ENCODE data around the gene NUBP1. TPM values are rescaled to one million over a fixed set of nuclear protein-coding genes. Genes with fewer than 3 reads are reported as not detected.
A peak's percentile ranks its signal among the peaks of the same experiment; 100 is the strongest.

NUBP1 gene
- 33.9 and 35.9 TPM in 2 replicates for total RNA-seq

- Mint-ChIP-seq H3K27ac (peak within 1 kb of the TSS; percentile 96), H3K9me3 (no peaks in the 10 kb centered on the region), H3K36me3 (ENCODE audit: low read depth) (peaks cover 31% of the 10 kb centered on the region), H3K4me3 (ENCODE audit: low read depth) (peak within 1 kb of the TSS; percentile 88), H3K4me1 (ENCODE audit: low read depth) (peaks cover 44% of the 10 kb centered on the region), H3K27me3 (ENCODE audit: low read depth) (no peaks in the 10 kb centered on the region)
- DNase-seq (ENCODE audit: low spot score), result peak; percentile 96
- intact Hi-C loops (cut with micrococcal nuclease), result loop anchor here (2.0 to 5.0 kb wide), 4 partner anchors 133 to 356 kb away; partner anchors contain the start of genes ATF7IP2, CIITA and CLEC16A
Observed at GRCh38 chr16:10743610-10744369, at the start of gene NUBP1. TSS of gene NUBP1 (plus strand) at chr16:10743842. CDS start at chr16:10743864, 22 bp downstream.

- H3K27ac Mint-ChIP-seq, result no peak overlapping the region
- intact Hi-C loops (cut with micrococcal nuclease), result no loop called here
- no peaks in the 10 kb centered on the region for H3K27me3 Mint-ChIP-seq (ENCODE audit: low read depth)
- H3K4me1 Mint-ChIP-seq (ENCODE audit: low read depth), result no peaks in the 10 kb centered on the region
- H3K9me3 Mint-ChIP-seq, result no peaks in the 10 kb centered on the region
- DNase-seq (ENCODE audit: low spot score), result no peak
- no peaks in the 10 kb centered on the region for H3K36me3 Mint-ChIP-seq (ENCODE audit: low read depth)
- H3K4me3 Mint-ChIP-seq (ENCODE audit: low read depth), result no peak overlapping the region
Observed at GRCh38 chr16:10693889-10694288, 49.8 kb upstream of the NUBP1 start.

DNA sequence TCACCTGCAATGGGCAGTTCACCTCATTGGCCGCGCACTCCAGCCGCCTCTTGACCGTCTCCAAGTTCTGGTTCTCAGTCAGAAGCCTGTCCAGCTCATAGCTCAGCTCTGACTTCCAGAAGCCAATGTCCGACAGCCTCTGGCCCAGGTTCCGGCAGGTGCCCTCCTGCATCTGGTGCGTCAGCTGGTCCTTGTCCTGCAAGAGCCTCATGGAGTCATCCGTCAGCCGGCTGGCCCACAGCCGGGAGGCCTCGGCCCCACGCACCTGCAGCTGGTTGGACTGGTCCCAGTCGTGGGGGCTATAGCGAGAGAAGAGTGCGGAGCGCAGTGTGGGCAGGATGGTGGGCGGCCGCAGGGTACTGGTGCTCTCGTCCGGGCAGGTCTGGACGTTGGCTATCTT, 49.3 kb upstream of the NUBP1 start:
- DNase-seq (ENCODE audit: low spot score), result no peak
- Mint-ChIP-seq H3K9me3 (no peaks in the 10 kb centered on the region), H3K27me3 (ENCODE audit: low read depth) (no peaks in the 10 kb centered on the region), H3K4me1 (ENCODE audit: low read depth) (no peaks in the 10 kb centered on the region), H3K4me3 (ENCODE audit: low read depth) (no peak overlapping the region), H3K27ac (no peak overlapping the region), H3K36me3 (ENCODE audit: low read depth) (no peaks in the 10 kb centered on the region)
- intact Hi-C loops (cut with micrococcal nuclease), result no loop called here

GRCh38 chr16:10694830-10695229, 48.8 kb upstream of the NUBP1 start, which contains the start of gene TEKT5:
TSS of gene TEKT5 (minus strand) at chr16:10694930. CDS start at chr16:10694873, 57 bp downstream.
- H3K27ac Mint-ChIP-seq, result no peak within 1 kb of the TSS
- no peaks in the 10 kb centered on the region for H3K36me3 Mint-ChIP-seq (ENCODE audit: low read depth)
- no peaks in the 10 kb centered on the region for H3K9me3 Mint-ChIP-seq
- intact Hi-C loops (cut with micrococcal nuclease), result no loop called here
- no peaks in the 10 kb centered on the region for H3K4me1 Mint-ChIP-seq (ENCODE audit: low read depth)
- no peak for DNase-seq (ENCODE audit: low spot score)
- no peaks in the 10 kb centered on the region for H3K27me3 Mint-ChIP-seq (ENCODE audit: low read depth)
- no peak within 1 kb of the TSS for H3K4me3 Mint-ChIP-seq (ENCODE audit: low read depth)

- no peaks in the 10 kb centered on the region for H3K9me3 Mint-ChIP-seq
- H3K27ac Mint-ChIP-seq, result no peak overlapping the region
- intact Hi-C loops (cut with micrococcal nuclease), result loop anchor here (5.0 kb wide), 2 partner anchors 38 to 377 kb away; no protein-coding TSS in a partner anchor
- no peaks in the 10 kb centered on the region for H3K4me1 Mint-ChIP-seq (ENCODE audit: low read depth)
- no peaks in the 10 kb centered on the region for H3K36me3 Mint-ChIP-seq (ENCODE audit: low read depth)
- no peak for DNase-seq (ENCODE audit: low spot score)
- no peak overlapping the region for H3K4me3 Mint-ChIP-seq (ENCODE audit: low read depth)
- H3K27me3 Mint-ChIP-seq (ENCODE audit: low read depth), result no peaks in the 10 kb centered on the region
Observed at GRCh38 chr16:10699756-10700155, 43.9 kb upstream of the NUBP1 start.

DNA sequence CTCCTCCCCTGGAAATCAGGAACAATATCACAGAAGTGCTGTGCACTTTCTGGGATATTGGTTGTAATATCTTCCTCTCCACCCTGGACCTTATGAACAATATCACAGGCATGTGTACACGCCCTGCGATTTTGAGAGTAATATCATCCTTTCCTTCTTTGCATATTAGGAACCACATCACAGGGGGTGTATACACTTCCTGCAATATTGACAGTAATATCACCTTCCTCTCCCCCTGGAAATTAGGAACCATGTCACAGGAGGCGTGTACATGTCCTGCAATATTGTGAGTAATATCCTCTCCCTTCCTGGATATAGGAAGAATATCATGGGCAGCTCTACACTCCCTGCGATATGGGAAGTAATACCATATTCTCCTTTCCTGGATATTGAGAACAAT, 34.7 kb upstream of the NUBP1 start:
- H3K27ac Mint-ChIP-seq, result no peak overlapping the region
- intact Hi-C loops (cut with micrococcal nuclease), result no loop called here

DNA sequence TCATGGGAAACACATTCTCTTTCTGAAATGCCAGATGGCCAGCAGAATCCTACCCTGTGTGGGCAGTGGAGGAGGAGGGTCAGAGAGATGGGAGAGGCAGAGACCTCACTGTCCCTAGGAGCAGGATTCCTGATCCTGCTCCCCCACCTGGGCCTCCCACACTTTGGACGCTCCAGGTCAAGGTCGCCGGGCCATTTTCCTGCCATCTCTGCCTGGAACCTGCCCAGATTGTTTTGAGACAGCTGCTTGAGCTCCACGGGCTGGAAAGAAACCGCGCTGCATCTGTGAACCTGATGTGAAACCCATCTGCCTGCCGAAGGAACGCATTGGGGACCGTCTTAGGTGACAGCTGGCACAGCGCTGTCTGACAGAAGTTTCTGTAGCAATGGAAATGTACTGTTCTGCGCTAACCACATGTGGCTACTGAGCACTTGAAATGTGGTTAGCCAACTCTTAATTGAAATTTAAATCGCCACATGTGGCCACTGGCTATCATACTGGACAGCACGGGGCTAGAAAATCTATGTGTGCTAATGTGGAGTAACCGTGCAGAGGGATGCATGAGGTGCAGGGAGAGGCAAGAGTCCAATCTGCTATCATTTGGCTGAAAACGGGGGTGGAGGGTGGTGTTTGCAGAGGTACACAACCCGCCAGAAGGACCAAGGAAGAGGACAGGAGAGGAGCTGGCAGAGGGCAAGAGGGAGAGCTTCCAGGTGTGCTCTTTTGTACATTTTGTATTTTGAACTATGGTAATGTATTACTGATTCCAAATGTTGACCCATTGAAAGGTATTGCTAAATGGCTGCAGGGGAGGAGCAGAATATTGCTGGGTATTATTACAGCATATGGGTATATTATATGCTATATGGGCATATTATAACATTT, 15.4 kb upstream of the NUBP1 start:
- no peak for DNase-seq (ENCODE audit: low spot score)
- H3K27ac Mint-ChIP-seq, result no peak overlapping the region
- H3K9me3 Mint-ChIP-seq, result no peaks in the 10 kb centered on the region
- peaks cover 4% of the 10 kb centered on the region for H3K27me3 Mint-ChIP-seq (ENCODE audit: low read depth)
- H3K4me1 Mint-ChIP-seq (ENCODE audit: low read depth), result no peaks in the 10 kb centered on the region
- no peak overlapping the region for H3K4me3 Mint-ChIP-seq (ENCODE audit: low read depth)
- H3K36me3 Mint-ChIP-seq (ENCODE audit: low read depth), result no peaks in the 10 kb centered on the region
- intact Hi-C loops (cut with micrococcal nuclease), result no loop called here

More for the DNA sequence above, 34.7 kb upstream of the NUBP1 start:
- no peaks in the 10 kb centered on the region for H3K9me3 Mint-ChIP-seq
- H3K36me3 Mint-ChIP-seq (ENCODE audit: low read depth), result no peaks in the 10 kb centered on the region
- no peaks in the 10 kb centered on the region for H3K4me1 Mint-ChIP-seq (ENCODE audit: low read depth)
- no peak for DNase-seq (ENCODE audit: low spot score)
- no peak overlapping the region for H3K4me3 Mint-ChIP-seq (ENCODE audit: low read depth)
- no peaks in the 10 kb centered on the region for H3K27me3 Mint-ChIP-seq (ENCODE audit: low read depth)

GRCh38 chr16:10729104-10730048, 14.3 kb upstream of the NUBP1 start:
- intact Hi-C loops (cut with micrococcal nuclease), result no loop called here
- H3K27me3 Mint-ChIP-seq (ENCODE audit: low read depth), result peaks cover 5% of the 10 kb centered on the region
- no peaks in the 10 kb centered on the region for H3K9me3 Mint-ChIP-seq
- no peak overlapping the region for H3K4me3 Mint-ChIP-seq (ENCODE audit: low read depth)
- H3K27ac Mint-ChIP-seq, result no peak overlapping the region
- H3K4me1 Mint-ChIP-seq (ENCODE audit: low read depth), result no peaks in the 10 kb centered on the region
- no peaks in the 10 kb centered on the region for H3K36me3 Mint-ChIP-seq (ENCODE audit: low read depth)
- DNase-seq (ENCODE audit: low spot score), result no peak

- Mint-ChIP-seq H3K4me3 (ENCODE audit: low read depth) (no peak overlapping the region), H3K27ac (no peak overlapping the region), H3K36me3 (ENCODE audit: low read depth) (no peaks in the 10 kb centered on the region), H3K27me3 (ENCODE audit: low read depth) (peaks cover 2% of the 10 kb centered on the region), H3K4me1 (ENCODE audit: low read depth) (no peaks in the 10 kb centered on the region), H3K9me3 (no peaks in the 10 kb centered on the region)
- DNase-seq (ENCODE audit: low spot score), result no peak
- intact Hi-C loops (cut with micrococcal nuclease), result no loop called here
Observed at GRCh38 chr16:10731790-10732189, 11.9 kb upstream of the NUBP1 start.

DNA sequence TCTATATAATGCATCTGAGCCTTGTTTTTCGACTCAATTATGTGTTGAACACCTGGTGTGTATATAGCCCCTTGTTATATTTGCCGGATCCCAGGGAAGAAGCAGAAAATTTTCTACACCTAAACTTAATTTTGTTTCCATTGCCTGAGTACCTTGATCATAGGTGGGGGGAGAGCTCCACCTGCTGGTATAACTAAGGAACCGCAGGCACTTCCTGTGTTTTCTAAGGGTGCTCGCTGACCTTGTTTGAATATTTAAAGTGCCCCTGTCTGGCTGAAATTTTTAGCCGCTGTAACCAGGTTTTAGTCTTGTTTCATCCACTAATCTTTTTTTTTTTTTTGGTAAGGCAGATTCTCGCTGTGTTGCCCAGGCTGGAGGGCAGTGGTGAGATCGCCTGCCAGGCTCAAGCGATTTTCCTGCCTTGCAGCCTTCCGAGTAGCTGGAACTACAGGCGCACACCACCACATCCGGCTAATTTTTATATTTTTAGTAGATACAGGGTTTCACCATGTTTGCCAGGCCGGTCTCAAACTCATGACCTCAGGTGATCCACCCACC, 6.5 kb upstream of the NUBP1 start:
- Mint-ChIP-seq H3K4me1 (ENCODE audit: low read depth) (peaks cover 34% of the 10 kb centered on the region), H3K27me3 (ENCODE audit: low read depth) (peaks cover 2% of the 10 kb centered on the region), H3K9me3 (no peaks in the 10 kb centered on the region), H3K27ac (peak overlapping the region; percentile 38), H3K4me3 (ENCODE audit: low read depth) (no peak overlapping the region), H3K36me3 (ENCODE audit: low read depth) (no peaks in the 10 kb centered on the region)
- intact Hi-C loops (cut with micrococcal nuclease), result loop anchor here (1.0 to 5.0 kb wide), 4 partner anchors 35 to 480 kb away; no protein-coding TSS in a partner anchor
- peak; percentile 64 for DNase-seq (ENCODE audit: low spot score)

DNA sequence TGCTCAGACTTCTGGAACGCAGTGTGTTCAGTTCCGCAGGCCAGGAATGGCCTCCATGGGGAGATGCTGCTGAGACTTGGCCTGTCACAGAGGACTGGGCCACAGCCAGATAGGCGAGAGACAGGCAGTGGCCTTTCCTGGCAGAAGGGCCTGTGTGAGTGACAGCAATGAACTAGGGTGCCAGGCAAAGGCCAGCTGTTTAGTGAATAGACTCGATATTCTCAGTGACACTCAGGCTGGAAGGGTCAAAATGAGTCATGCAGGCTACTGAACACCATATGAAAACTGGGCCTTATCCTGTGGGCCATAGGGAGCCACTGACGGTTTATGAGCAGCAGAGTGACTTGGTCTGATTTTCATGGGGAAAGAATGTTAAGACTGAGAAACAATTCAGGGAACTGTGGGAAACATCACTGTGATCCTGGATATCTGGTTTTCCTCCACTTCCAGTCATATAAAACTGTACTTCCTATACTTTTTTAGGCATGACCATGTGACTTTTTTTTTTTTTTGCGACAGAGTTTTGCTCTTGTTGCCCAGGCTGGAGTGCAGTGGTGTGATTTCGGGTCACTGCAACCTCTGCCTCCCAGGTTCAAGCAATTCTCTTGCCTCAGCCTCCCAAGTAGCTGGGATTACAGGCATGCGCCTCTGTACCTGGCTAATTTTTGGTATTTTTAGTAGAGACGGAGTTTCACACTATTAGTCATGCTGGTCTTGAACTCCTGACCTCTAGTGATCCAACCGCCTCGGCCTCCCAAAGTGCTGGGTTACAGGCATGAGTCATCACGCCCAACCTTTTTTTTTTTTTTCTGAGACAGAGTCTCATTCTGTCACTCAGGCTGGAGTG, 5.2 kb upstream of the NUBP1 start:
- peak; percentile 61 for DNase-seq (ENCODE audit: low spot score)
- Mint-ChIP-seq H3K36me3 (ENCODE audit: low read depth) (no peaks in the 10 kb centered on the region), H3K4me3 (ENCODE audit: low read depth) (no peak overlapping the region), H3K9me3 (no peaks in the 10 kb centered on the region), H3K4me1 (ENCODE audit: low read depth) (peaks cover 39% of the 10 kb centered on the region), H3K27me3 (ENCODE audit: low read depth) (no peaks in the 10 kb centered on the region), H3K27ac (peak overlapping the region; percentile 65)
- intact Hi-C loops (cut with micrococcal nuclease), result loop anchor here (5.0 kb wide), 2 partner anchors 36 to 421 kb away; no protein-coding TSS in a partner anchor
